ENCODE measurements around the gene KYNU.

Gene KYNU

DNA sequence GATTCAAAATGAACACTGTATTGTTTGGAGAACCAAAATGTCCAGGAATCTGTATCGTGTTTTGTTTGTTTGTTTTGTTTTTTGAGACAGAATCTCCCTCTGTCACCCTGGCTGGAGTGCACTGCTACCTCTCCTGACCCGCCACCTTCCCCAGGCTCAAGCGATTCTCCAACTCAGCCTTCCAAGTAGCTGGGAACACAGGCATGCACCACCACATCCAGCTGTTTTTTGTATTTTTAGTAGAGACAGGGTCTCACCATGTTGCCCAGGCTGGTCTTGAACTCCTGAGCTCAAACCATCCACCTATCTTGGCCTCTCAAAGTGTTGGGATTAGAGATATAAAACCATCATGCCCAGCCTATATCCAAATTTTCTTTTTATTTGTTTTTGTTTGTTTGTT, 74.6 kb downstream of the KYNU start:
- TF ChIP-seq, protein P1, sequence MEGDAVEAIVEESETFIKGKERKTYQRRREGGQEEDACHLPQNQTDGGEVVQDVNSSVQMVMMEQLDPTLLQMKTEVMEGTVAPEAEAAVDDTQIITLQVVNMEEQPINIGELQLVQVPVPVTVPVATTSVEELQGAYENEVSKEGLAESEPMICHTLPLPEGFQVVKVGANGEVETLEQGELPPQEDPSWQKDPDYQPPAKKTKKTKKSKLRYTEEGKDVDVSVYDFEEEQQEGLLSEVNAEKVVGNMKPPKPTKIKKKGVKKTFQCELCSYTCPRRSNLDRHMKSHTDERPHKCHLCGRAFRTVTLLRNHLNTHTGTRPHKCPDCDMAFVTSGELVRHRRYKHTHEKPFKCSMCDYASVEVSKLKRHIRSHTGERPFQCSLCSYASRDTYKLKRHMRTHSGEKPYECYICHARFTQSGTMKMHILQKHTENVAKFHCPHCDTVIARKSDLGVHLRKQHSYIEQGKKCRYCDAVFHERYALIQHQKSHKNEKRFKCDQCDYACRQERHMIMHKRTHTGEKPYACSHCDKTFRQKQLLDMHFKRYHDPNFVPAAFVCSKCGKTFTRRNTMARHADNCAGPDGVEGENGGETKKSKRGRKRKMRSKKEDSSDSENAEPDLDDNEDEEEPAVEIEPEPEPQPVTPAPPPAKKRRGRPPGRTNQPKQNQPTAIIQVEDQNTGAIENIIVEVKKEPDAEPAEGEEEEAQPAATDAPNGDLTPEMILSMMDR (IDR thresholded peaks at IDR 0.05; ENCODE audit: control insufficient read depth, extremely low read depth, insufficient read depth): no peak
- H3K4me3 ChIP-seq (ENCODE audit: low read depth, low read length): no peak overlapping the region
- no peak for DNase-seq (ENCODE audit: low read depth)

DNA sequence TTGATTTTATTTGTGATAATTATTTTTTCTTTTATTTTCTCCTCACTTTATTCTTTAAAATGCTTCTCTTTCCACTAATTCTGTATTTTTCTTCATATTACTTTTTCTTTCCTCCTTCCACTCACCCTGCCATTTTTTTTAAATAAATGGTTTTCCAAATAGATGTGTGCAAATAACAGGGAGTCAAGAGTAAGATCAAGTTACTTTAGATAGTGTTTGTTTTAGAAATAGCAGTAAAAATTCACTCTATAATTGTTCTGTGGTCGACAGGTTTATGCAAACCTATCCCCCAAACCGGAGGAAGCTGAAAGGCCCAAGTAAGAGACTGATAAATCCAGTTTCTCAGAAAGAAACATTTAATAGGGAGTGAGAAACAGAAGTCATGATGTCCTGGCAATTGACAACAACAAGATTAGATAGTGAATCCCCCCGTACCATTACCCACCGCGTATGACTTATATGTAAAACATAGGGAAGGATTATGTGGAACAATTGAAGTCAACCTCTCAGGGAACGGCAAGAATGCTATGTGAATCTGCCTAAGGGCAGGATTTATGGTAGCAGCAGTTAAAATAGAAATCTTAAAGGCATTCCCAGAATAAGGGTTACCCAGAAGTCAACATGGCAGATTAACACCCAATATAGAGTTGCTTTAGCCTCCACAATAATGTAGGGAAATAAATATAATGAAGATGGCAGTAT, 75.5 kb downstream of the KYNU start:
- H3K4me3 ChIP-seq (ENCODE audit: low read depth, low read length): no peak overlapping the region
- TF ChIP-seq, protein P1 (IDR thresholded peaks at IDR 0.05; ENCODE audit: control insufficient read depth, extremely low read depth, insufficient read depth): no peak
- no peak for DNase-seq (ENCODE audit: low read depth)

DNA sequence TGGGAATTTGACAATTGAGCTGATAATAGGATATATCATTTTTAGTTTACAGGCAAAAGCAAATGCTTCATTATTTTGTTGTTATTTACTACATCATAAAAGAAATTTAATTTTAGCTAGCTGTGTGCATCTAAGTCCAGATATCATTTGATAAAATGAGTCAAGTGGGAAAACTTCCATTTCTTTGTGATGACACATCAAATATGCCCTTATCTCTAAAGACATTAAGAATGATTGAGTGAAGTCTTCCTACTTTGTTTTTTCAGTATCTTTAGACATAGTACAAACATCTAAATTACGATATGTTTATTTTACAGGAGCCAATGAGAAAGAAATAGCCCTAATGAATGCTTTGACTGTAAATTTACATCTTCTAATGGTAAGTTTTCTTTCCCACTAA, 77.0 kb downstream of the KYNU start:
- no peak for DNase-seq (ENCODE audit: low read depth)
- H3K4me3 ChIP-seq (ENCODE audit: low read depth, low read length): no peak overlapping the region
- TF ChIP-seq, protein P1 (IDR thresholded peaks at IDR 0.05; ENCODE audit: control insufficient read depth, extremely low read depth, insufficient read depth): no peak

DNA sequence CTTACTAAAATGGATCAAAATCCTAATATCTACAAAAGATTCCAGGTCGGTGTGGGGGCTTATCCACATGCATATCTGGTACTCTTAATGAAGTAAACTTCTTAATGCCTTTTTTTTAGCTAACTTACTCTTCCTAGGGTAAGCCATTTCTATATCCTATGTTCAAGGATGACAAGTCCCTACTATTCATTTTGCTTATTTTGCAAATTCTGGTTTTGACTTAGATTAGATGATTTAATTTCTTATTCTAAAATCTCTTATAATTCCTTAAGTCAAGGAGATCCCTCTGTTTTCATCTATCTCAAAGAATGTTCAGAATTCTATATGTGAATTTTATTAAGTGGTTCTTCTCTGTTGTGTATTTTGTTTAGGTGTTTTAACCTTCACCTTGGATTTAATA, 79.7 kb downstream of the KYNU start:
- no peak overlapping the region for H3K4me3 ChIP-seq (ENCODE audit: low read depth, low read length)
- DNase-seq (ENCODE audit: low read depth): no peak
- TF ChIP-seq, protein P1 (IDR thresholded peaks at IDR 0.05; ENCODE audit: control insufficient read depth, extremely low read depth, insufficient read depth): no peak

DNA sequence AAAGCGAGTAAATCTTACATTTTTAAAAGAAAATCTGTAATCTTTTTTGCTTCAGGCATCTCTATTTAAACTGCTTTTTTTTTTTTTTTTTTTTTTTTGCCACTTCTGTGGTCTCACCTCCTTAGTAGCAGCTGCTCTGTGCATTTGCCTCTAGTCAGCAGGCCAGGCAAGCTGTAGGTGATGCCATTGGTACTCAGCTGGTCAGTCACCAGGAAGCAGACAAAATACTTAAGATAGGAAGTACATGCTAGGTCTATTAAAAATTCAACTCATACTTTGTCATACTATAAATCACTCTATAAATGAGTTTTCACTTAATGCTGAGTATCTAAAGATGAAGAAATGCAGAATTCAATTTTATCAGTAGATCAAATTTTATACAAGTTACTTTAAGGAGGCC, 83.7 kb downstream of the KYNU start:
- TF ChIP-seq, protein P1 (IDR thresholded peaks at IDR 0.05; ENCODE audit: control insufficient read depth, extremely low read depth, insufficient read depth): no peak
- no peak overlapping the region for H3K4me3 ChIP-seq (ENCODE audit: low read depth, low read length)
- no peak for DNase-seq (ENCODE audit: low read depth)

DNA sequence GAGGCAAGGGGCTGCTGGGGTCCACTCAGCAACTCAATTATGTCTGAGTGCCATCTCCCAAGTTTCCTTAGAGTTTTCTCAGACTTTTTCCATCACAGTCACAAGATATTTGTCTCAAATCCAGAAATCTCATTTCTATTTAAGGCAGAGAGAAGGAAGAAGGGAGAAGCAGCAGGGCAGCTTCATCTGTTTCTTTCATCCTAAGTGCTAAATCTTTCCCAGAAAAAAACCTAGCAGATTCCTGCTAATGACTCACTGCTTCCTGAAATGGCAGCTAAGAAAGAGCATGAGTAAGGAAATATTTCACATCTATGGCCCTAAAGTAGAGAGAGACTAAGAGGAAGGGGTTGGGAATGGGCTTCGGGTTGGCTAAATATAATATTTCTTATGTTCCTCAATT, 88.0 kb downstream of the KYNU start:
- no peak overlapping the region for H3K4me3 ChIP-seq (ENCODE audit: low read depth, low read length)
- no peak for DNase-seq (ENCODE audit: low read depth)
- TF ChIP-seq, protein P1 (IDR thresholded peaks at IDR 0.05; ENCODE audit: control insufficient read depth, extremely low read depth, insufficient read depth): no peak

DNA sequence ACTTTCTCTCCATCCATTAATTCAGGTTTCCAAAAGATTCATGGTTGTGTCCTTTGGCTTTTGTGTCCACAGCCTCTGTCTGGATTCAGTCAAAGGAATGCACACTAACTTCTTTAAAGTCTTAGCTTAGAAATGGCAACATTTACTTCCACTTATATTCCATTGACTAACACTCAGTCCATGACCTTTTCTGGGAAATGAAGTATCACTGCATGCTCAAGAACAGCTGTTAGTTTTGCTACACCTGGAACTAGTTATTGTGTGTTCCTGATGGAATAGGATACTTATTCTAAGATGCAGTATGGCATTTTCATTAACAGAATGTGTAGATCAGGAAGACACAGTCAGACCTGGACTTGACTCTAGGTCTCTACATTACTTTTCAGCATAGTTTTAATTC, 88.8 kb downstream of the KYNU start:
- TF ChIP-seq, protein P1 (IDR thresholded peaks at IDR 0.05; ENCODE audit: control insufficient read depth, extremely low read depth, insufficient read depth): no peak
- DNase-seq (ENCODE audit: low read depth): no peak

More for the DNA sequence above, 88.8 kb downstream of the KYNU start:
- H3K4me3 ChIP-seq (ENCODE audit: low read depth, low read length): no peak overlapping the region

All from LNCaP clone FGC (cell line).